ENCODE data around the gene HAPLN3. TPM values are rescaled to one million over a fixed set of nuclear protein-coding genes. Genes with fewer than 3 reads are reported as not detected.

HAPLN3 gene
- total RNA-seq, 1 donor from 2014 or later, result 1.0 TPM

DNA sequence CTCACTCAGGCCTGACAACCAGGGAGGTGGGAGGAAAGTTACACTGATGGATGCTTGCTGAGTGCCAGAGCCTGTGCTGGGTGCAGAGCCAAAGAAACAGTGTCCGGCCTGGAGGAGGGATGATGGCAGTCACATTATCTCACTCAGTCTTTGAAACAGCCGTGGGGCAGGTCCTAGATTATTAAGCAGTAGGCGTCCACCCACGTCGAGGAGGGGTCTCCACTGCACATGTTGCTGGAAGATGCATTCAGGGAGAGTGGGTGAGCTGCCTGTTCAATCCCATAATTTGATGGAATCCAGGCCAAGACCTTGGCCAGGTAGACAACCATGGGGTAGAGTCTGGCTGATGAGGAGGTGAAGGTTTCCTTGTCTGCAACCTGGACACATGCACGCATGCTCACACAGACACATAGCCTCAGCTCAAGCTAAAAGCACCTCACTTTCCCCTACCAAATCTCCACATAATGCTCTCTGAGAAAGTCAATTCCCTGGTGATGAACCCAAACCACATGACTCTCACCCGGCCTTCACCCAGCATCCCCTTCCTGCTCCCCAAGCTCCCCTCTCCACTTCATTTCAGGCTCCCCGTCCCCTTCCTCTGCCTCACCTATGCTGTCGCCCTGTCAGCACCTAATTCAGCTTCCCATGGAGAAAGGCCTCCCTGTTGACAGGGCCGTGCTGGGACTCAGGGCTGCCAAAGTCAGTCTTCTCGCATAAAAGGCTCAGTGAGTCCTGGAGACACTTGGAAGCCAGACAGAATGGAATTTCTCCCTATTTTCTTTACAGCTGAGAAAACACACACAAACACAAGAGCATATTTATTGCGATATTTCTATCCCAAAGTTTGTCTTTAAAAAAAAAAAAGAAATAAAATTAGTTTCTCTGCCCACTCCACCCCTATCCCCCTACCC lies 62.3 kb downstream of the HAPLN3 start:
- DNase-seq (ENCODE audit: low spot score), result no peak
- no peak for ATAC-seq

DNA sequence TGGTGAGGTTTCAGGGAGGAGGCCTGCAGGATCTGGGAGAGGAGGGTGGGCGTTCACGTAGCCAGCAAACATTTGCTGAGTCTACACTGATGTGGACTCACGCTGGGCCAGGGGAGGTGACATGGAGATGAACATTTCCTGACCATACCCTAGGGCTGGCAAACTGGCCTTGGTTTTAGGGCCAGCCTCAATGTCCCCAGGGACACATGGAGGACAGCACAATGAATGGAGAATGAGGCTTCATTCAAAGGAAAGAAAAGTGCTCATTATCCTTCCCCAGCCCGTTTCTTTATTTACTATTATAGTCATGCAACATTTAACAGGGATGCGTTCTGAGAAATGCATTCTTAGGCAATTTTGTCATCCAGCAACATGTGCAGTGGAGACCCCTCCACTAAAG lies 65.3 kb downstream of the HAPLN3 start:
- DNase-seq (ENCODE audit: low spot score), result no peak
- ATAC-seq, result no peak

DNA sequence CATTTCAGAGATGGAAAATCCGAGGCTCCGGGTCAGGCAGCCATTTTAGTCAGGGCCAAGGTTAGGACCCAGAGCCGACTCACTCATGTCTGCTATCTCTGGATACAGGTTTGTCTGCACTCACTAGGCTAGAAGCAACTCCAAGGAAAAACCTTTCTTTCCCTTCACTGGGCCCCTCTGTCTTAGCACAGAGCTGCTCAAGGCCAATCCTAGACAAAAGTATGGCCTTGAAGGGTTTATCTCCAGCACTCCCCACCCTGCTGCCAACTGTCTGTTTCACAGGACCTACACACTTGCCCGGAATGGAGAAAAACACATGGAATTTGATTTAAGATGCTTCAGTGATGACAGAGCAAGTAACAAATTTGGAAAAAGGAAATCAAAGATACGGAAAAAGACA lies 66.6 kb downstream of the HAPLN3 start:
- no peak for DNase-seq (ENCODE audit: low spot score)

More for the DNA sequence above, 66.6 kb downstream of the HAPLN3 start:
- ATAC-seq, result no peak

Other genes starting within 250 kb of the HAPLN3 start
- not detected for gene ACAN, start 92.1 kb downstream of the HAPLN3 start, total RNA-seq
- 29.1 TPM for gene MFGE8, start 17.8 kb upstream of the HAPLN3 start, total RNA-seq
- gene ABHD2, start 192.9 kb upstream of the HAPLN3 start, total RNA-seq, result 385 TPM